ENCODE results near the gene LCN12. TPM values are rescaled to one million over a fixed set of nuclear protein-coding genes. Genes with fewer than 3 reads are reported as not detected.
A peak's percentile ranks its signal among the peaks of the same experiment; 100 is the strongest.

Gene LCN12
- total RNA-seq, 2 donors from 2014 or later, result 0.27 TPM; not detected in 1

DNA sequence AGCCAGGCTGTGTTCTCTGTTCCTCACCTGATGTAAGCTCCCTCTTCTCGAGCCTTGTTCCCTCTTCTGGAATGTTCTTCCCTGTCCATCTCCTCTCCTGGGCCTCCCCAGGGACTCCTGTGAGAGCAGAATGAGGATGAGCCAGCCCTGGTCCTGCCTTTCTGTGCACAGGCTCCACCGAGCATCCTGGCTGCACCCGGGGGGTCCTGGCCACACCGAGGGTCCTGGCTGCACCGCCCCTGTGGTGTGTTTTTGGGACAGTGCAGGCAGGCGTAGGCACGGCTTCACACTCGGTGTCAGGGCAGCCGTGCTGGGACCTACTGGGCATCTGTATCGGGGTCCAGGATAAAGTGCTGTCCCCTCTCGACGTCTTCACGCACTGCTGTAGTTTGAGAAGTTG lies 25.3 kb upstream of the LCN12 start:
- H3K4me3 ChIP-seq, result no peak overlapping the region
- H3K27me3 ChIP-seq (replicated peaks; ENCODE audit: insufficient read depth), result no peaks in the 10 kb centered on the region
- ATAC-seq (ENCODE audit: insufficient number of reproducible peaks, low FRiP score, low read depth) (no peak), DNase-seq (ENCODE audit: low spot score) (no peak)
- peaks cover 6% of the 10 kb centered on the region for H3K36me3 ChIP-seq
- peaks cover 8 to 30% of the 10 kb centered on the region in 2 donors for H3K4me1 ChIP-seq (ENCODE audit: control insufficient read depth in 1 of 2, low read depth in 2 of 2)
- no peaks in the 10 kb centered on the region for H3K9me3 ChIP-seq
- no peak overlapping the region for H3K27ac ChIP-seq
- TF ChIP-seq CTCF (IDR thresholded peaks at IDR 0.05), result no peak

- Histone ChIP-seq H3K27me3 (replicated peaks; ENCODE audit: insufficient read depth) (no peaks in the 10 kb centered on the region), H3K27ac (peak overlapping the region in 1 of 2 donors; percentile 63), H3K4me1 (ENCODE audit: control insufficient read depth in 1 of 2, low read depth in 2 of 2) (peaks cover 3 to 21% of the 10 kb centered on the region in 2 donors), H3K9me3 (no peaks in the 10 kb centered on the region), H3K4me3 (no peak overlapping the region), H3K36me3 (peaks cover 6% of the 10 kb centered on the region)
- DNase-seq (ENCODE audit: low spot score), result no peak
- no peak for ATAC-seq (ENCODE audit: insufficient number of reproducible peaks, low FRiP score, low read depth)
- no peak for TF ChIP-seq CTCF (IDR thresholded peaks at IDR 0.05)
Observed at GRCh38 chr9:136927343-136928271, 24.5 kb upstream of the LCN12 start.

- H3K4me3 ChIP-seq, result peak overlapping the region; percentile 1
- ATAC-seq (ENCODE audit: insufficient number of reproducible peaks, low FRiP score, low read depth) (peak; percentile 79), DNase-seq (ENCODE audit: low spot score) (no peak)
- H3K36me3 ChIP-seq, result peaks cover 6% of the 10 kb centered on the region
- peak overlapping the region; percentile 37 to 63 for H3K27ac ChIP-seq
- peaks cover 3 to 14% of the 10 kb centered on the region in 2 donors for H3K4me1 ChIP-seq (ENCODE audit: control insufficient read depth in 1 of 2, low read depth in 2 of 2)
- TF ChIP-seq CTCF (IDR thresholded peaks at IDR 0.05), result peak; percentile 14
- no peaks in the 10 kb centered on the region for H3K27me3 ChIP-seq (replicated peaks; ENCODE audit: insufficient read depth)
- H3K9me3 ChIP-seq, result no peaks in the 10 kb centered on the region
Observed at GRCh38 chr9:136928591-136928990, 23.5 kb upstream of the LCN12 start.

- no peak for ATAC-seq (ENCODE audit: insufficient number of reproducible peaks, low FRiP score, low read depth)
- H3K27ac ChIP-seq, result peak overlapping the region; percentile 59 to 63
Observed at GRCh38 chr9:136930014-136930413, 22.1 kb upstream of the LCN12 start.

More at GRCh38 chr9:136930014-136930413, 22.1 kb upstream of the LCN12 start:
- H3K4me3 ChIP-seq, result no peak overlapping the region
- H3K4me1 ChIP-seq (ENCODE audit: control insufficient read depth in 1 of 2, low read depth in 2 of 2), result peaks cover 3 to 14% of the 10 kb centered on the region in 2 donors
- H3K9me3 ChIP-seq, result no peaks in the 10 kb centered on the region
- no peak for TF ChIP-seq CTCF (IDR thresholded peaks at IDR 0.05)
- no peak for DNase-seq (ENCODE audit: low spot score)
- H3K36me3 ChIP-seq, result peaks cover 6% of the 10 kb centered on the region
- H3K27me3 ChIP-seq (replicated peaks; ENCODE audit: insufficient read depth), result no peaks in the 10 kb centered on the region
